Diencephalon (tissue), 1 donor: ENCODE data around the gene MYLK4. TPM values are rescaled to one million over a fixed set of nuclear protein-coding genes. Genes with fewer than 3 reads are reported as not detected.

Experiments
- total RNA-seq: library from RNA; depleted of rRNA; stranded (reverse); fragments of >200 nt; gene quantifications from one replicate; pipeline ENCODE4 v1.2.3, GENCODE V29; 2014

MYLK4 gene
- total RNA-seq = 1.2 TPM

GRCh38 chr6:2750832-2751231 is at the start of gene MYLK4:
MYLK4 (minus strand) TSS chr6:2750922; CDS start chr6:2749294, 1,628 bp downstream.

GRCh38 chr6:2765166-2765895 is 14.6 kb upstream of the MYLK4 start, which contains the start of gene WRNIP1:
WRNIP1 (plus strand) TSS chr6:2765393; CDS start chr6:2765623, 230 bp downstream.

Other genes starting within 250 kb of the MYLK4 start
- gene WRNIP1, start 14.5 kb upstream of the MYLK4 start, total RNA-seq = 51.0 TPM
- 7.2 TPM for gene SERPINB1, start 90.9 kb upstream of the MYLK4 start, total RNA-seq
- 18.2 TPM for gene SERPINB9, start 152.4 kb upstream of the MYLK4 start, total RNA-seq
- gene SERPINB6, start 220.6 kb upstream of the MYLK4 start, total RNA-seq = 27.5 TPM
- 14.5 TPM for gene NQO2, start 249.0 kb upstream of the MYLK4 start, total RNA-seq